GM18873 (cell line): ENCODE data around the gene SH3RF1.

ENCODE experiments used
- ATAC-seq: cut with Tn5 transposase; IDR thresholded peaks from one replicate; pipeline ENCODE4 v1.9.1; 2021; ENCODE audit warnings: mild to moderate bottlenecking, moderate library complexity, moderate number of reproducible peaks; ENCODE audit not compliant: unreplicated experiment, low FRiP score

Gene SH3RF1

DNA sequence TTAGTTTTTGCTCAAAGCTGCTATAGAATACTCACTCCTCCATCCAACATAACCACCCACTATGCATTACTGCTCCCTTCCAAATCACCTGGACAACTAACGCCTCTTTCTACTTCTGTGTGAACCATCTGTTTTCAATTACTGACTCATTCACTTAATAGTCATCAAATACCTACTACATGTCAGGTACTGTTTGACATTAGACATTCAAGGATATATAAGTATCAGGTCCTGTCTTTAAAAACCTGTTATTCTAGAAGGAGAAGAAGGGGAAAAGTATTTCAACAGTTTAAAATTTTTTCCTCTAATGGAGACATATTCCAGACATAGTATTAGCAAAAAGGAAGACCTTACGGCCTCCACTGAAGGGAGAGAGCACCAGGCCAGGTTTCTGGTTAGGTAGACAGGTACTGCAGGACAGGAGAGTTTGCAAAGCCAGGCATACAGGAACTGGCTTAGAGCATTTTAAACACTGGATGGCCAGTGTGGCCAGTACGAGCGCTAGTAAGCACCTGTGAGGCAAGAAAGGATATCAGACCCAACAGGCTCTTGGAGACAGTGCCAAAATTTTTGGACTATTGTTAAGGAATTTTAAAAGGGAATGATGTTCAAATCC lies 39.0 kb downstream of the SH3RF1 start:
- no peak for ATAC-seq

DNA sequence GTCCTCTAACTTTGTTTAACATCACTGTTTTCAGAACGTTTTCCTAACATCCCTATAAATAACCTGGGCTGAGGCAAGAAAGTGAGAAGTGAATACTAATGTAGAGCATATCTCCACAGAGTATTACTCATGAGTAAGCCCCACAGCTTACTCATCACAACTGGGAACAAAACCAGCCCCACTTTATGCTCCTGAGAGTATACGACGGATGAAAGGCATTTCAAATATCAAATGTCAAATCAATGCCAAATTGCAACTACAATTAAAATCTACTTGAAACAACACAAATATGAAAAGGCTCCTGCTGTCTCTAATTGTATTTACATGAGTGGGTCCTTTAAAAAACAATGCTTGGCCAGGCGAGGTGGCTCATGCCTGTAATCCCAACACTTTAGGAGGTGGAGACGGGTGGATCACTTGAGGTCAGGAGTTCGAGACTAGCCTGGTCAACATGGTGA lies 41.2 kb downstream of the SH3RF1 start:
- no peak for ATAC-seq

DNA sequence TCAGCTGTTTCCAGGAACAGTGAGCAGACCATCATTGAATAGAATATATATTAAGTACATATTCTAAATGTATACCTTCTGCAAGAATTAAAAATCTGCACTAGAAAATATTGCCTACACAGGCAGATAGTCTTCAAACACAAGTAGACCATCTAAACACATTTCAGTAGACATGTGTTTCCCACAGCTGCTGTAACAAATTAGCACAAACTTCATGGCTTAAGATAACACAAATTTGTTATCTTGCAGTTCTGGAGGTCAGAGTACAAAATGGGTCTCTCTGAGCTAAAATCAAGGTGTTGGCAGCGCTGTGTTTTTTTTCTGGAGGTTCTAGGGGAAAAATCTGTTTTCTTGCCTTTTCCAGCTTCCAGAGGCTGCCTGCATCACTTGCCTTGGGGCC lies 42.7 kb downstream of the SH3RF1 start:
- ATAC-seq = no peak

DNA sequence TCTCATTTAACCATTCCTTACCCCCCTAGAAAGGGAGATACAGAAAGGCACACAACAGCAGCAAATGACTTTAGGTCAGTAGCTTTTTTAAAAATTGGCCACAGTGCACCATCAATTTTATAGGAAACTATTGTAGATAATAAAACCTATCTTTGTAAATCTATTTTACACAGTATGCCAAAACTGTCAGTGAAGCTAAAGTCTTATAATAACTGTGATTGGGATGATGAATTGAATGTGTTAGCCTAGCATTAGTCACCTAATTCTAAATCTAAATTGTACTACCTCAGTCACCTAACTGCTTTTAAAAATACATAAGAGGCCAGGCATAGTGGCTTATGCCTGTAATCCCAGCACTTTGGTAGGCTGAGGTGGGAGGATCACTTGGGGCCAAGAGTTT lies 44.2 kb downstream of the SH3RF1 start:
- no peak for ATAC-seq

DNA sequence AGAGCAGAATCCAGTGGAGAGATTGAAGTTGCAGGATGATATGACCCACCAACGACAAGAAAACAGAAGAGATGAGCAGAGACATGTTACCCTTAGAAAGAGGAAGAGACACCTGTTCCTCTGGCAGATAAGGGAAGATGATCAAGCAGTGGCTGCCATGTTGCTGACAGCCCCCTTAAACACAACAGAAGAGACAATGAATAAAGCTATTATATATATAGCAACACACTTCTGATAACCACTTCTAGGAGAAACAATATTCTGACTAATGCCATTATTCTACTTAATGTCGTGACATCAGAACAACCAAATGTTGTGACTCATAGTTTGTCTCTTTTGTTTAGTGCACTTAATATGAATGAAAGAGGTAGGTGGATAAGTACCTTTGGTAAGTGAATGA lies 44.9 kb downstream of the SH3RF1 start:
- no peak for ATAC-seq

DNA sequence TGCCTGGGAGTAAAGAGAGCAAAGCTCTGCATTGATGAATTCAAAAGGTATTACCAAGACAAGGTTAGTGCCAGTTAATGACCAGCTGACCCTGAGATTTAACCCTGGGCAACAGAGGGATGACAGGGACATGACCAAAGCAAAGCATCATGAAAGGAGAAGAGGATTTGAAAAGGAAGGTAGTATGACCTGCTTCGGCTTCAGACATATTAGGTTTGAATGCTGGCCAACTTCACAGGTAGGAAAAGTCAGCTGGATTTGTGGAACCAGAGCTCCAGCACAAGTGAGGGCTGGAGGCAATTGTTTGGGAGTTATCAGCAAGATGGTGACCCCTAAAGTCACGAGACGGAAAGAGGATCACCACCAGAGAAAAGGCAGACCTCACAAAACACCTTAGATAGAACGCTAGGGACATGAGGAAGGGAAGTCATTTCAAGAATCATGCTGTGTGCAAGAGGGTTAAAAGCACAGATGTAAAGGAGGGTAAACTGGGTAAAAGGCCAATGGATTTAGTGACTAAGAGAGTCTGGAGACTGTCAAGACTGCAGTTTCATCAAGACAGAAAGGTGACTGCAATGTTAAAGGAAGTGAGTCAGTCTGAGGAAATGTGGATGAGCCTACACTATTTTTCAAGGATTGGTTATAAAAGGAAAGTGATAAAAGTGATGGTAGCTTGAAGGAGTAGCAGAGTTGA lies 45.6 kb downstream of the SH3RF1 start:
- no peak for ATAC-seq

DNA sequence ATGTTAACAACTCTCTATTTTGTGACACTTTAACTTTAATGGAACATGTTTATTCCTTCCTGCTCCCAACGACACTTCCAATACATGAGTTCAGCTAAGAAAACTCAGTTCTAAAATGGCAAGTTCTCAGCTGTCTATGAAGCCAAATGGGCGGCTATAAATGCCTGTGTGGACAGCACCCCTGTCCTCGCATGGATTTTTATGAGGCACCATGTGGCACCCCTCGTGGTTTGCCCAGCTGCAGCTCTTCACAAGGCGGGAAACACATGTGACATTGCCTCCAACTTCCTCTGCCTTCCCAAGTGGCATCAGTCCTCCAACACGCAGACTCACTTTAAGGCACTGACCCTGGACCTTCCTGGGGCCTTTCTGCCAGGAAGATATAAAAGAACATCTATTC lies 48.0 kb downstream of the SH3RF1 start:
- no peak for ATAC-seq

DNA sequence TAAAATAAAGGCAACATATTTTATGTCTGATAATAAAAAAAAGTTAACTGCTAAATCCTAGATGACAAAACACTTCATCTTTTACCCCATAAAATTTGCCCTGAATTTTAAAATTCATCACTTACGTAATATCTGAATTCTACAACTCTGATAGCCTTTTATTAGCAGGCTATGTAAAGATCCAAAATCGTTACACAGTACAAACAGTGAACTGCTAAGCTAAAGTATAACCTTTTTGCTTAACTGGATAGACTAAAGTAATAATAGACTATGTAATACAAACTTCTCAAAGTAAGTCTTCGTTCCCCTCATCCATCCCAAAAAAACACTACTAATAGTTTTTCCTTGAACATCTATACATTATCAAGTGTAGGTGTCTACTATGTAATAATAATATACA lies 49.1 kb downstream of the SH3RF1 start:
- ATAC-seq = no peak

DNA sequence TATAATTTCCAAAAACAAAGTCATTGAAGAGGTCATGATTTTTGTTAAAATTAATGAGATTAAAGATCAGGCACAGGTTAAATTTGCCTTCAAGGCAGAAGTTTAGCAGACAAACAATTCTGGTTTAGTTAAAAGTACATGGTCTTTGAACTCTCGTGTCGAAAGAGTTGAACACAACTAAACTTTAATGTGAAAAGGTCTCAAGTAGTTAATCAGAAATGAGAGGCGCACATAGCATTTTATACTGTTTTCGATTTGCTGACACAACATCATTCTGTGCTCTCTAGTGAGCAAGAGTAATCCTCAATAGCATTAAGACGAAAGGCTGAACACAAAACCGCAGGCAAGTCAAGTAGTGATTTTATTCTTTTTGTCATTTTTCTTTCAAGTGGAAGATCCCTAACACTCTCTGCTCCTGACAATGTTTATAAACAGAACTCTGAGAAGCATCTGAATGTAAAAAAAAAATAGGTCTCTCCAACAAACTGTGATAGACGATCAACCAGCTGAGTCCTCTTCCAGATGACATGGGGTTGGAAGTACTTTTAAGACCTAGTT lies 49.8 kb downstream of the SH3RF1 start:
- ATAC-seq = no peak

DNA sequence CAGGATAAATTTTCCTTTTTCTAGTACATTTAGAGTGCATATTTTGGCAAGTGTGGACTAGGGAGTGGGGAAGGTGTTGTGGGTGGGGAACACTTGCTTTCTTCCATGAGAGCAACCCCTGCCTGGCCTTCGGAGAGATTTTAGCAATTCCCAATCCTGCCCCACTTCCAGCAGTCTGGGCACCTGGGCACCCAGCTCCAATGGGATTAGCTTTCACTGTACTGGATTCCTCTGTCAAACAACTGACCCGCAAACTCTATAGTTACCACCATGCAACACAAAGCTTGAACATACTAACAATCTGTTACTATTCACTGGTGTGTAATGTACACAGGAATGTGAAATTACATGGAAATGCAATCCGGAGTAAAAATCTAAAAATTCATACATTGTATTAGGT lies 50.3 kb downstream of the SH3RF1 start:
- no peak for ATAC-seq

DNA sequence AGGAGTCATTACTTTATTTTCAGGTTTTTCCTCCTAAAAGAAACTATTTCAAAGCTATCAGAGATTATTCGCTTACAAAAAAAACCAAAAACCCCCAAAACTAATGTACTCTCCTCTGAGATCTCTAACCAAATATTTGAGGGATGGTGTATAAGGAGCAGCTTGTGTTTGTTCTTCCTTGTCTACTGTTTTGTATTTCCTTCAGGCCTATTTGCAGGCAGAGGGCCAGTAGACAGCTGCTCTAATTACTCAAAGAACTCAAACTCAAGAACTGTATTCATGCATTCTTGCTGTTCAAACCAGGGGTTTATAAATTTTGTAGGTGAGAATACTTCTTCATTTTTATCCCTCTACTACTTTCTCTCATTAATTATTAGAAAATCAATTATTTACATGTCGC lies 51.3 kb downstream of the SH3RF1 start:
- ATAC-seq = no peak

DNA sequence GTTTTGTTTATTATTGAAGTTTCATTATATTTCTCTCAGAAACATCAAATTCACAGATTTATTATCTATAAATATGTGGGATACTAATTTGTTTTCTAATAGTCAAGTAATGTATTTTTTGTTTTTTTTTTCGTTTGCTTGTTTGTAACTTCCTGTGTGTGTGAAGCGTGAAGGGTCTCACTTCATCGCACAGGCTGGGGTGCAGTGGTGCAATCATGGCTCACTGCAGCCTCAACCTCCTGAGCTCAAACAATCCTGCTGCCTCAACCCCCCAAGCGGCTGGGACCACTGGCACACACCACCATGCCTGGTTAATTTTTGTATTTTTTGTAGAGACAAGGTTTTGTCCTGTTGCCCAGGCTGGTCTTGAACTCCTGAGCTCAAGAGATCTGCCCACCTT lies 55.1 kb downstream of the SH3RF1 start:
- no peak for ATAC-seq

DNA sequence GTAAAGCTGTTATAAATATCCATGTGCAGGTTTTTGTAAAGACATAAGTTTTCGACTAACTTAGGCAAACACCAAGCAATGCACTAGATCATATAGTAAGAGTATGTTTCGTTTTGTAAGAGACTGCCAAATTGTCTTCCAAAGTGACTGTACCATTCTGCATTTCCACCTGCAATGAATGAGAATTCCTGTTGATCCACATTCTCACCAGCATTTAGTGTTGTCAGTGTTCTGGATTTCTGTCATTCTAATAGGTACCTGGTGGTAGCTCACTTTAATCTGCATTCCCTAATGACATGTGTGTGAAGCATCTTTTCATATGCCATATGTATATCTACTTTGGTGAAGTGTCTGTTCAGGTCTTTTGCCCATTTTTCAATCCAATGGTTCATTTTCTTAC lies 57.8 kb downstream of the SH3RF1 start:
- ATAC-seq = no peak

DNA sequence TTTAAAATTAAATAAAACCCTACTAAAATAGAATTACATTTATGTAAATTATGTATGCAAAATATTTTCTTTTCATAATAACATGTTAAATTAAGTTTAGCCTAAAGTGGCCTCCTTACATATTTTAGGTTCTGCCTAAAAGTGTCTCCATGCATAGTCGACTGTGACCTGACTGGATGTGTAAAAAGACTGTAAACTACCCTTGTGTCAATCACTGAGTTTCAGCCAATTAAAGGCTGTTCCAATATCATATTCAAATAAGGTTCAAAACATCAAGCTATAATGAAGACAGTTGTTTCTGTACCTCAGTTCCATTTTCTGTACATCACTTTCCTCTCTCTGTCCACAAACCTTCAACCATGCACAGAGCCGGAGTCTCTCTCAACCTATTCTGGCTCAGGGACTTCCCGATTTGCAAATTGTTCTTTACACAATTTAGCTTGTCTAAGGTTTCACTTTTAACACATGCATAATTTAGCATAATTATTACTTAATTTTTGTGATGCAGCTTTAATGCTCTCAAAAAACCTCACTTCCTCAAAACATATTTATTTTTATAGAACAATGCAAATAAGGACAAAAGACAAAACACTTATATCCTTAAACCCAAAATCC lies 60.1 kb downstream of the SH3RF1 start:
- peak; percentile 94 for ATAC-seq

DNA sequence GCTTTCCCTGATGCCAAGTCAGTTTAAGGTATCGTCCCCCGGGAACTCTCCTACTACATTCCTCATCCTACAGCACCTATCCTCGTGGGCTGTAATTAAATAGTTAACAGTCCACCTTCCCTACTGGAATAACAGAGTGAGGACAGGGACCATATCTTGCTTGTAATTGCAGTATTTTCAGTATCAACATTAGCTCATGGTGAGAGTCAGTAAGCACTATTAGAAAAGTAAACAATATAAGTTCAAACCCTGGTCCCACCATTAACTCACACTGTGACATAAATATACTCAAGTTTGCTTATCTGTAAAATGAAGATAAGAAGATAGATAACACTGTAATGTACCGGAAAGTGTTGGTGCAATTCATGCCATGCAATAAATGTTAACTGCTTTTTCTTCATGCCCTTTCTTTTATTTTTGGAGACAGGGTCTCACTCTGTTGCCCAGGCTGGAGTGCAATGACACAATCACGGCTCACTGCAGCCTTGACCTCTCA lies 61.3 kb downstream of the SH3RF1 start:
- ATAC-seq = no peak

DNA sequence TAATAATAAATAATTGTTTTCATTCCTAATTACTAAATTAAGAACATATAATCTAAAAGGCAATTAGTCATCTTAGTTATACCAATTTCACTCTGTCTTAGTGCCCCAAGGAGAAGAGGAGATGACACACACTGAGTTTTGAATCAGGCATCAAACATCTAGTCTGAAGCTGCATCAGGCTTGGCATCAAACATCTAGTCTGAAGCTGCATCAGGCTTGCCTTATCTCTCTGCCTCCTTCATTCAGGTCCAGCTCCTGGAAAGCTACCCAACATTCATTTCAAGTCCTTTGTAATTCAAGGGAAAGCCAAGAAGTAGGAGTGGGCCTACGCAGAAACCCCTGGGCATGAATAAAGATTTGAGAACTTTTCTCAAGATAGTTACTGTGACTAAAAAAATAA lies 62.2 kb downstream of the SH3RF1 start:
- no peak for ATAC-seq

DNA sequence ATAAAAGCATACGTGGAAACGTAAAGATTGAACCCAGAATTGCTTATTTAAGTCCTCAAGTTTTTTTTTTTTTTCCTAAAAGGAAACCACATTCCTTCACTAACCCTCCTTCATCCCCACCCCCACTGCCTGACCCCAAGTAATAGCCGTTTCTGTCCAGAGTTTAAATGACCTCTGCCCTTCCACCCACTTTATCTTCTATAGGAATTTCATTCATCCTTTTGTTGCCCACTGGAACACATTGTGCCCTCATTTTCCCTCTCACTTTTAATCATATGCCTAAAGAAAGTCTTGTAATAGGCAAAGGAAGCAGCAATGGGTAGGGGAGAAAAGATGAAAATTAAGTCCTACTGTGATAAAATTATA lies 62.7 kb downstream of the SH3RF1 start:
- ATAC-seq = no peak

DNA sequence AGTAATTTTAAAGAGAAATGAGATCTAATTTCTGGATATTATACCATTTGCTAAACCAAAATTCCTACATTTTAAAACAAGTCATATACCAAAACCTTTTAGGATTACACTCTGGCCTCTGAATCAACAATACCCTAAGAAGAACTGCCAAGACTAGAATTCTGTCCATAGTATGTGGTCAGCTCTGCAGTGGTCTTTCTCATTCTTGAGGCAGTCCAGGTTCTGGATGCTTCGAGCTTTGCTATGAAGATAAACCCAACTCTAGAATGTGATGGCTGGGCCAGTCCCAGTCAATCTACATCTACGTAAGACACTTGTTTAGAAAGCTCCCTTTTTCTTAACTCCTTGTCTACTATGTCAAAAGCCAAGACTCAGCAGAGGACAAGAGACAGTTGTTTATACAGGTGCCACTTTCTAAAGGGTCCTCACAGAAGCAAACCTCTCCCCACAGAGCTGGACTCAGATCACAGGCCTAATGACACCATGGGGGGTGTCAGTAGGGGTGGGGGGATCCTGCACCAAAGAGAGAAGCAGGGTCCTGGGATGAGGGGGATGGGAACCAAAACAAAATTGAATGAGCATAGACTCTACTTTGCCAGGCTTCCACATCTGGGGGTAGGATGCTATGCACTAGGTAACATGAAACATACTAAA lies 63.2 kb downstream of the SH3RF1 start:
- ATAC-seq = no peak

DNA sequence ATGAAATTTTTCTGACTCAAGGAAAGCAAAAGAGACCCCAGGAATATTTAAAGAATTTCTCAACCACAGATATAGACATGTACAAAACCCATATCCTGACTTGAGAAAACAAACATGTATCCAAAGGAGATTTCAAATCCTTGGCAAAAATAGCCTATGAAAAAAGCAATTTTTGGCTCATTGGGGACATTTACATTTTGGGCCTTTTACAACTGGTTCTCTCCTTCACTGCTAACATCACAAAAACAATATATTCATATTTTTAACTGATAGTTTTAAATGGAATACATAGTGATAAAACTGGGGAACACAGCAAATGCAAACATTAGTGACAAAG lies 65.0 kb downstream of the SH3RF1 start:
- ATAC-seq = no peak

DNA sequence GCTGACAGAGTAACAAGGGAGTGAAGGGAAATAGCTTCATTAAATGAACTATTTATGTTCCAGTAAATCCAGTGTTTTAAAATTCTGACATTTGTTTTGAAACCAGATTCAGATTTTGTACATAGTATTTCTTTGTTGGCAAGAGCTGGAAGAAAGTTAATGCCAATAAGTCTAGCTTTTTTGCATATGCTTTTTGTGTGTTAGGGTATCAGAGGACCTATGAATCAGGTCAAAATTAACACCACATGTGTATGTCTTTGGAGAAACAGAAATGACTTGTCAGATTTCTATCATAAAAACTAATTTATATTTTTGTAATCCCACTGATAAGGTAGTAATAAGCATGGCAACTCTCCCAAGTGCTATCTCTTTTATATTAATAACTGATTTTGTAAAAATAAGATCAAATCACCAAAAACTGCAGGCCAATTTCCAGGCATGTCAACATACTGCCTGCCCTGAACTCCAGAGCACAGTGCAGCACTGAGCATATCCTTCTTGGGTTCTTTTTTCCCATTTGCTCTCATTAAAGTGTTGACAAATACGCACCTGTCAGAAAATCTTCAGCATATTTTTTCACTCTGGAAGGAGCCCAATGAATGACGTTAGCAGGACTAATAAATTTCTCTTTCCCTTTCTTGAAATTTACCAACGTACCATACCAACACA lies 65.5 kb downstream of the SH3RF1 start:
- no peak for ATAC-seq

DNA sequence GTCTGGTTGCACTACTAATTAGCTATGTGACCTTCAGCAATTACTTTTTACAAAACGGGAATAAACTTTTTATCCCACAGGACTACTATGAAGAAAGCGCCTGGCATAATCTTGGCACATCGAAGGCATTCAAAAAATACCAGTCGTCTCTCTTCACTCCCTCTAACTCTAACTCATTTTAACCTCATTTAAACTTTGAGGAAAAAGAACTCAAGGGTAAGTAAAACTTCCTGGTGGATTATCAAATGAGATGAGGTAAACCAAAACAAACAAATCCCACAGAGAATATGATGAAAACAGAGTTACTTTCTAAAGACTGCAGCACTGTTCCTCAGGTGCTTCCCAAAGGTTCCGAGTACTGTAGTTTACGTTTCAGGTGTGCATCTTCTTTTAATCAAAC lies 66.9 kb downstream of the SH3RF1 start:
- ATAC-seq = no peak
